Gastroesophageal sphincter (tissue), 3 donors: ENCODE results near the gene SYNDIG1.

Experiments used
- POLR2A ChIP-seq, 2 donors: fragments of 450-650 bp; IDR thresholded peaks; one replicate each; pipeline ENCODE4 v1.6.1; 2017; ENCODE audit warnings: antibody characterized with exemption in 2 of 2, mild to moderate bottlenecking in 2 of 2, moderate library complexity in 1 of 2
- TF ChIP-seq, protein P1 (sequence below), 4 experiments: fragments of 200-600 bp in 2 of 4; fragments of 450-650 bp in 2 of 4; sonication (generic) in 1 of 4; IDR thresholded peaks; one replicate each; pipeline ENCODE4 v1.5.1; 2017 to 2019; ENCODE audit warnings: antibody characterized with exemption in 4 of 4, mild to moderate bottlenecking in 2 of 4, moderate library complexity in 2 of 4

DNA sequence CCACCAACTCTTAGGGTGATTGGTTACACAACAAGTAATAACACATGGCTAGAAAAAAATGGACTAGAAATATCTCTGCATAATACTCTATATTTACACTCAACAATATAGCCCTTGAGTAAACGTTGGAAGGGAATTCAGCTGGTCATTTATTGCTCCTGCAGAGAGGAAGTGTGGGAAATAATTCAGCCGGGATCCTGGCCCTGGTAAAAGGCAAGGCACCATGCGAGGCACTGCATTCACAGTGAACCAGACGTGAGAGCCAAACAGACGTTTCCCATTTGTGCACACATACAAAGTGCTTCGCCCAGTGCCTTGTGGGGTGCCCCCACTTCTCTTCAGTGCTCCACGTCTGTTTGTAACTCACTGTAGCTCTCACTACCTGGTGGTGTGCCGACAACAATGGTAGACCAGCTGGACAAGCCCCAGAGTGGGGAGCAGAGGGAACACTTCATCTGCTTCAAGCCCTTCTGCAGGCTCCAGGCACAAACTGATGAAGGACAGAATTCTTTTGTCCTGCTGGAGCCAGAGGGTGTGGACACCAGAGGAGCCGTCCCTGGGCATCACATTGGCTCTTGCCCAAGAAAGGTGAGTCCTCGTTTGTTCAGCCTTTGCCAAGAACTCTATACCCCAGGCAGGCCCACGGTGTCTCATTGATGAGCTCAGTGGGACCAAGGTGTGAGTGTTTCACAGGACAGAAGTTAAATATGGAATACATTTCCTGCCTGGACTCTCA, 18.8 kb downstream of the SYNDIG1 start:
- TF ChIP-seq, protein P1, sequence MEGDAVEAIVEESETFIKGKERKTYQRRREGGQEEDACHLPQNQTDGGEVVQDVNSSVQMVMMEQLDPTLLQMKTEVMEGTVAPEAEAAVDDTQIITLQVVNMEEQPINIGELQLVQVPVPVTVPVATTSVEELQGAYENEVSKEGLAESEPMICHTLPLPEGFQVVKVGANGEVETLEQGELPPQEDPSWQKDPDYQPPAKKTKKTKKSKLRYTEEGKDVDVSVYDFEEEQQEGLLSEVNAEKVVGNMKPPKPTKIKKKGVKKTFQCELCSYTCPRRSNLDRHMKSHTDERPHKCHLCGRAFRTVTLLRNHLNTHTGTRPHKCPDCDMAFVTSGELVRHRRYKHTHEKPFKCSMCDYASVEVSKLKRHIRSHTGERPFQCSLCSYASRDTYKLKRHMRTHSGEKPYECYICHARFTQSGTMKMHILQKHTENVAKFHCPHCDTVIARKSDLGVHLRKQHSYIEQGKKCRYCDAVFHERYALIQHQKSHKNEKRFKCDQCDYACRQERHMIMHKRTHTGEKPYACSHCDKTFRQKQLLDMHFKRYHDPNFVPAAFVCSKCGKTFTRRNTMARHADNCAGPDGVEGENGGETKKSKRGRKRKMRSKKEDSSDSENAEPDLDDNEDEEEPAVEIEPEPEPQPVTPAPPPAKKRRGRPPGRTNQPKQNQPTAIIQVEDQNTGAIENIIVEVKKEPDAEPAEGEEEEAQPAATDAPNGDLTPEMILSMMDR (IDR thresholded peaks at IDR 0.05) = no peak
- no peak for TF ChIP-seq POLR2A (IDR thresholded peaks at IDR 0.05)
